Measurements from ENCODE around the gene CFAP157.

CFAP157 gene

DNA sequence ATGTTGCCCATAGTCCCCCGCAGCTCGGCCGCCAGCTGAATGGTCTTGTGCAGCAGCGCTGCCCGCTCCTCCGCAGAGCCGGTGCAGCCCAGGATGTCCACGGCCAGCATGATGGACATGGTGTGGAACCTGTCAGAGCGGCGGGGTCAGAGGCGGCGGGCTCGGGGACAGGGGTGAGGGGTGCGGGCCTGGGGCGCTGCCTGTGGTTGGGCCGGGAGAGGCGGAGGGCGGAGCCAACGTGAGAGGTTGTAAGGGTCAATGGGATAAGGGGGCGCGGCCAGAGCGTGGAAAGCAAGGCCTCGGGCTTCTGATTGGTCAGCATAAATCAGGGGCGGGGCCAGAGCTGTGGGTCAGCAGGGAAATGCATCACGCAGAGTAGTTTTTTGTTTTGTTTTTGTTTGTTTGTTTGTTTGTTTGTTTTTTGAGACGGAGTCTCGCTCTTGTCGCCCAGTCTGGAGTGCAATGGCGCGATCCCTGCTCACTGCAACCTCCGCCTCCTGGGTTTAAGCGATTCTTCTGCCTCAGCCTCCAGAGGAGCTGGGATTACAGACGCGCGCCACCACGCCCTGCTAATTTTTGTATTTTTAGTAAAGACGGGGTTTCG lies 35.1 kb downstream of the CFAP157 start:
- no peak overlapping the region for H3K9ac ChIP-seq (ENCODE audit: low read length)
- no peaks in the 10 kb centered on the region for H3K9me3 ChIP-seq (ENCODE audit: control insufficient read depth, insufficient read depth, low read depth, low read length)
- no peaks in the 10 kb centered on the region for H3K36me3 ChIP-seq (ENCODE audit: control insufficient read depth, insufficient read depth, low read length)
- peak overlapping the region; percentile 57 for H3K4me3 ChIP-seq (ENCODE audit: low read depth, low read length)
- H3K27me3 ChIP-seq (ENCODE audit: control insufficient read depth, insufficient read depth, low read length): peaks cover 3% of the 10 kb centered on the region; the same call in 1 of the 2 replicates
- no peak overlapping the region for H3K27ac ChIP-seq (ENCODE audit: low read depth, low read length)
- peaks cover 3% of the 10 kb centered on the region; the same call in 1 of the 2 replicates for H3K4me1 ChIP-seq (ENCODE audit: control insufficient read depth, insufficient read depth, low read length)

DNA sequence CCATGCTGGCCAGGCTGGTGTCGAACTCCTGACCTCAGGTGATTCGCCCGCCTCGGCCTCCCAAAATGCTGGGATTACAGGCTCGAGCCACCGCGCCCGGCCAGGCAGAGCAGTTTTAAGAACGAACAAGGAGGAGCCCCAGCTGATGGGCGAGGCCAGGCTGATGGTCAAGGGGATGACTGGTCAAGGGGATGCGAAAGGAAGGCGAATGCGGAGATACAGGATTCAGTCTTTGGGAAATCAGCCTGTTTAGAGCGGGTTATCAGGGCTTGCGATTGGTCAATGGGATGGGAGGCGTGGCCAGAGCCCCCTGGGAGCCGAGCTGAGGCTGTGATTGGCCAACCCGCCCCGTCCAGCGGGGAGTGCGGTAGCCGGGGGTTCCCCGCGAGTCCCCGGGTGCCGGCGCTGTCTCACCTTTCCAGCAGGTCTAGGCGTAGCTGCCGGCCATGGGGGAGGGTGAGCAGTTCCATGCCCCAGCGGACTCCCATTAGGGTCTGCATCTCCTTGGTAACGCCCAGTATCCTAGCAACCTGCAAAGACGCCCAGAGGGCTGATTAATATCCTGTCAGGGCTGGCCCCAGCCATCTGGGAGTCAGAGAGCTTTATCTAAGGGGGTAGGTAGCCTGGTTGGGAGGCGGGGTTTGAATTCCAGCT lies 35.8 kb downstream of the CFAP157 start:
- H3K27me3 ChIP-seq (ENCODE audit: control insufficient read depth, insufficient read depth, low read length): peaks cover 3% of the 10 kb centered on the region; the same call in 1 of the 2 replicates
- H3K36me3 ChIP-seq (ENCODE audit: control insufficient read depth, insufficient read depth, low read length): no peaks in the 10 kb centered on the region
- H3K27ac ChIP-seq (ENCODE audit: low read depth, low read length): no peak overlapping the region
- peak overlapping the region; percentile 57 for H3K4me3 ChIP-seq (ENCODE audit: low read depth, low read length)
- H3K4me1 ChIP-seq (ENCODE audit: control insufficient read depth, insufficient read depth, low read length): peaks cover 3% of the 10 kb centered on the region; the same call in 1 of the 2 replicates
- no peak overlapping the region for H3K9ac ChIP-seq (ENCODE audit: low read length)
- H3K9me3 ChIP-seq (ENCODE audit: control insufficient read depth, insufficient read depth, low read depth, low read length): no peaks in the 10 kb centered on the region

DNA sequence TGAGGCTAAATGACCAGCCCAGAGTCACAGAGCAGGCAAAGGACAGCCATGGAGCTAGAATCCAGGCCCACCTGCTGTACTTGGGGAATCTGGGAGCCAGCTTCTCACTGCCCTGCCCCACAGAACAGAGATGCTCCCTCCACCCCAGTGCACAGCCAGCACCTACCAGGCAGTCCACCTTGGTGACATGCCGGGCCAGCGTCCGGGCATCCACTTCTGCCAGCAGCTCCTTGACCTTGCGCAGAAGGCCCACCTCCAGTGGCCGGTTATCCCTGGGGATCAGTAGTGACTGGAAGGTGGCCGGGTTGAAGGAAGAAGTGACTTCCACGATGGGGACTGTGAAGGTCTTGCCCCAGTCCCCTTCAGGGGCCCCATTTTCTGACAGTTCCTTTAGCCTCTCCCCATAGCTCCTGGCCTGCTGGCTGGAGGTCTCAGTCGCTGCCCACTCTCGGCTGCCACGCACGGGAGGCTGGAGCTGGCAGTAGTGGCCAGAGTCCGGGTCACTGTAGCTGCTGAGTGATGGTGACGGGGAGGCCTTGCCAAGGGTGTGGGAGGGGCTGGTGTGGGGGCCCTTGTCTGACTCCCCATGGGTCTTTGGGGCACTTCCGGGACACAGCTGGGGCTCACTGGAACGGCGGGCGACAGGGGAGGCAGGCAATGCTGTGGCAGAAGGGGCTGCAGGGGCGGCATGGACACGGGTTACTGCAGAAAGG lies 37.8 kb downstream of the CFAP157 start:
- peaks cover 5% of the 10 kb centered on the region for H3K36me3 ChIP-seq (ENCODE audit: control insufficient read depth, insufficient read depth, low read length)
- no peak overlapping the region for H3K27ac ChIP-seq (ENCODE audit: low read depth, low read length)
- H3K9ac ChIP-seq (ENCODE audit: low read length): no peak overlapping the region
- no peaks in the 10 kb centered on the region for H3K9me3 ChIP-seq (ENCODE audit: control insufficient read depth, insufficient read depth, low read depth, low read length)
- no peak overlapping the region for H3K4me3 ChIP-seq (ENCODE audit: low read depth, low read length)
- H3K27me3 ChIP-seq (ENCODE audit: control insufficient read depth, insufficient read depth, low read length): peaks cover 3% of the 10 kb centered on the region; the same call in 1 of the 2 replicates
- peaks cover 3% of the 10 kb centered on the region; the same call in 1 of the 2 replicates for H3K4me1 ChIP-seq (ENCODE audit: control insufficient read depth, insufficient read depth, low read length)

DNA sequence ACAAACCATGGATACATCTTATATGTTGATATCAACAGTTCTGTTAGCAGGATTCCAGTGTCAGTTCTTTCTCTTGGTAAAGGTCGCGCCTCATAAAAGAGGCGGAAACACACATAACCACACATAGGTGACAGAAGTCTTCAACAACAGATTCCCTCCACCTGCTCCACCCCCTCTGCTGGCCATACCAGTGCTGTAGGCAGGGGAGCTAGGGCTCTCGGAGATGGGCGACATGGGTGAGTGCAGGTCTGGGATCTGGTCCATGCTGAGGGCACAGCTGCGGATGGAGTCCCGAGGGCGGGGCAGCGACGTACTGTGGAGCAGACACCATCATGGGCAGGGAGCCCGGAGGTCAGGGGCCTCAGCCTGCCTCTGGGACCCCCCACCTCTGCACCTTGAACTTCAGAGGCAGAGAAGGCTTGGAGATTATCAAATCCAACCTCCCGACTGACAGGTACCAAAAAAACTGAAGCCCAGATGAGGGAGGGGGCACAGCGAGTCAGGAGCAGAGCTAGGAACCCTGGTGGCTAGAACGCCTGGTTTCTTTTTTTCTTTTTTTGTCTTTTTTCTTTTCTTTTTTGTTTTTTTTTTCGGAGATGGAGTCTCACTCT lies 40.3 kb downstream of the CFAP157 start:
- Histone ChIP-seq H3K4me1 (ENCODE audit: control insufficient read depth, insufficient read depth, low read length) (no peaks in the 10 kb centered on the region), H3K27ac (ENCODE audit: low read depth, low read length) (no peak overlapping the region), H3K4me3 (ENCODE audit: low read depth, low read length) (no peak overlapping the region), H3K9me3 (ENCODE audit: control insufficient read depth, insufficient read depth, low read depth, low read length) (no peaks in the 10 kb centered on the region), H3K27me3 (ENCODE audit: control insufficient read depth, insufficient read depth, low read length) (peaks cover 6% of the 10 kb centered on the region), H3K36me3 (ENCODE audit: control insufficient read depth, insufficient read depth, low read length) (peaks cover 5% of the 10 kb centered on the region), H3K9ac (ENCODE audit: low read length) (no peak overlapping the region)

DNA sequence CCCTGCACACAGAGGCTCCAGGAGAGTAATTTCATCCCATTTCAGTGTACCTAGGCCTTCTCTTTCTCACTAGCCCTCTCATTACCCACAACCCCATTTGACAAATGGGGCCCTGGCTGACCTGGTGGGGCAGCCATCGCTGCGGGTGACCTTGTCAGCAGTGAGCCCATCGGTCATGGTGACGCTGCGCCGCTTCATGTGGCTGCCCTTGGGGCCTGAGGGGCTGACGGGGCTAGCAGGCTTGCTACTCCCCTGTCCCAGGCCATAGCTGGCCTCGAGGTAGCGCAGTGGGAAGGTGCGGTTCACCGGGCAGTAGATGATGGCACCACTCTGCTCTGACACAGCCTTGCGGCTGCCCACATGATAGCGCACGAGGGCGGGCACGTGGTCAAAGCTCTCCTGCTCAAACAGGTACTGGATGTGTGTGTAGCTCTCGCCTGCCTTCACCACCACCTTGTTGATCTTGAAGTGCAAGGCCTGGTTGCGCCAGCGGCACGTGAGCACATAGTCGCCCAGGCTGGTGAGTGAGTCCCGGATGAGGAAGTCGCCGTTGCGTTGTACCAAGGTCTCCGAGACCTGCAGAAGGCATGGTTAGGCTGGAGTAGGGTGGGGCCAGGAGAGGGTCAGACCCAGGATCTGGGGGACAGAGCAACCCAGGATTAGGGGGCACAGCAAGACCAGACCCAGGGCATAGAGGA lies 42.5 kb downstream of the CFAP157 start:
- H3K4me3 ChIP-seq (ENCODE audit: low read depth, low read length): no peak overlapping the region
- H3K9me3 ChIP-seq (ENCODE audit: control insufficient read depth, insufficient read depth, low read depth, low read length): no peaks in the 10 kb centered on the region
- H3K27me3 ChIP-seq (ENCODE audit: control insufficient read depth, insufficient read depth, low read length): peaks cover 27% of the 10 kb centered on the region
- H3K36me3 ChIP-seq (ENCODE audit: control insufficient read depth, insufficient read depth, low read length): peaks cover 5% of the 10 kb centered on the region
- no peaks in the 10 kb centered on the region for H3K4me1 ChIP-seq (ENCODE audit: control insufficient read depth, insufficient read depth, low read length)
- H3K27ac ChIP-seq (ENCODE audit: low read depth, low read length): no peak overlapping the region
- H3K9ac ChIP-seq (ENCODE audit: low read length): no peak overlapping the region

DNA sequence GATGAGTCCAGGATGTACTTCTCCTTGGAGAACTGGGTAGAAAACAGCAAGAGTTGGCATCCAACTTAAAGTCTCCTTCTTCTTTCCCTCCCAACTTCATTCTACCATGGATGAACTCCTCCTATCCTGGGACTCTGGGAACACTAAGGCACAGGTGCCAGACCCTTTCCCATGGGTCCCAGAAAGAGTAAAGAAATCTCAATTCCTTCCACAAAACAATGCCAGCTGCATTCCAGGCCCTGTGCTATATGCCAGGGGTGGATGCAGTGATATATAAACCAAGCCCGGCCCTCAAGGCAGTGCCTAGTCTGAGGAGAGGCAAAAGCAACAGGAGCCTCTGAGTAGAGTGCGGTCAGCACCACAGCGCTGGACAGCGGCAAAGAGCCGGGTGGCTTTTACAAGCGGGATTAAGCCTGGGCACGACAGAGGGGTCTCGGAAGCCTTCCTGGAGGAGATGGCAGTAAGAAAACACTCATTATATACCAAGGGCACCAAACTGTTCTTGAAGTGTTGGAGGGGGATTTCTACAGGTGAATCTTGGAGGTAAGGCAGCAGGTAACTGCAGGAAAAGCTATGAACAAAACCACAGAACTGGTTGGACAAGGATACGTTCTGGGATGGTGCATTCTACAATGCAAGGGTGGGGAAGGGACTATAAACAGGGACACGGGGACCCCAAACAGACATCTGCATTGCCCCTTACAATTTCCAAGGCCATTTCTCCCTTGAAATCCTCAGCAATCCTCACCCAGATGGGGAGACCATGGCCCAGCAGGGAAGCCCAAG lies 44.7 kb downstream of the CFAP157 start:
- Histone ChIP-seq H3K4me3 (ENCODE audit: low read depth, low read length) (no peak overlapping the region), H3K27me3 (ENCODE audit: control insufficient read depth, insufficient read depth, low read length) (peaks cover 47% of the 10 kb centered on the region), H3K9ac (ENCODE audit: low read length) (no peak overlapping the region), H3K27ac (ENCODE audit: low read depth, low read length) (no peak overlapping the region), H3K9me3 (ENCODE audit: control insufficient read depth, insufficient read depth, low read depth, low read length) (no peaks in the 10 kb centered on the region), H3K4me1 (ENCODE audit: control insufficient read depth, insufficient read depth, low read length) (peaks cover 5% of the 10 kb centered on the region; the same call in 1 of the 2 replicates), H3K36me3 (ENCODE audit: control insufficient read depth, insufficient read depth, low read length) (peaks cover 5% of the 10 kb centered on the region)

DNA sequence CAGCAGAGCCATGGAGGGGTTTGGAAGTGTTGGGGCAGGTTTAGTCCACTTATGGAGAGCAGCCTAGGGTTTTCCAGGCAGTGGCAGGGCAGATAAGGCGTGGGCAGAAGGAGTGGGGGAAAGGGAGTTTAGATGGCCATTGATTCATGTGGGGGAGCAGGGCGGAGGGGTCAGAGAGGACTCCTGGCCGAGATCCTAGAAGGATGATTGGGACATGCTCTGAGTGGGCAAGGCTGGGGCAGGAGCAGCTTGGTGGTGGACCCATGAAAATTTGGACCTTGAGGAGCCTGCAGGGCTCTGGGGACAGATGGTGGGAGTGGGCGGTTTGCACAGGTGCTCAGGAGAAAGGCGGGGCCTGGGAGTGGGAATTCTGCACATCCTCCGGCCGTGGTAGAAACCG lies 46.4 kb downstream of the CFAP157 start:
- H3K4me3 ChIP-seq (ENCODE audit: low read depth, low read length): no peak overlapping the region
- H3K27me3 ChIP-seq (ENCODE audit: control insufficient read depth, insufficient read depth, low read length): peaks cover 52% of the 10 kb centered on the region
- H3K36me3 ChIP-seq (ENCODE audit: control insufficient read depth, insufficient read depth, low read length): peaks cover 5% of the 10 kb centered on the region
- no peaks in the 10 kb centered on the region for H3K9me3 ChIP-seq (ENCODE audit: control insufficient read depth, insufficient read depth, low read depth, low read length)
- peaks cover 5% of the 10 kb centered on the region; the same call in 1 of the 2 replicates for H3K4me1 ChIP-seq (ENCODE audit: control insufficient read depth, insufficient read depth, low read length)
- H3K27ac ChIP-seq (ENCODE audit: low read depth, low read length): no peak overlapping the region
- no peak overlapping the region for H3K9ac ChIP-seq (ENCODE audit: low read length)

DNA sequence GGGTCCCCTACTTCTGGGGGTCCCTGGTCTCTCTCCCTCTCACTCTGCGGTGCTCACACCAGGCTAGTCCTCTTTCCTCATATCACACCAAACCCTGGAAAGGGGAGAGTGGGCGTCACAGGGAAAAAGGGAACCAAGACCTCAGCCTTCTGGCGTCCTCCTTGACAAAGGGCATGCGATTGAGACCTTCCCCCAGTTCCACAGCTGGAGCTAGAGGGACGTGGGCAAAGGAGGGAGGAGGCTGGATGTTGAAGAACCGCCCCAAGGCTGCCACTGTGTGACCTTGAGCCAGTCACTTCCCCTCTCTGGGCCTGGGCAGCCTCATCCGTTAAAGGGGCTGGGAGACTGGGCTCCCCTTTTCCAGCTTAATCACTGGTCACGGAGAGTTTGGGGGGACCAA lies 46.8 kb downstream of the CFAP157 start:
- peaks cover 5% of the 10 kb centered on the region; the same call in 1 of the 2 replicates for H3K4me1 ChIP-seq (ENCODE audit: control insufficient read depth, insufficient read depth, low read length)
- H3K27ac ChIP-seq (ENCODE audit: low read depth, low read length): no peak overlapping the region
- peaks cover 52% of the 10 kb centered on the region for H3K27me3 ChIP-seq (ENCODE audit: control insufficient read depth, insufficient read depth, low read length)
- no peak overlapping the region for H3K4me3 ChIP-seq (ENCODE audit: low read depth, low read length)
- no peaks in the 10 kb centered on the region for H3K9me3 ChIP-seq (ENCODE audit: control insufficient read depth, insufficient read depth, low read depth, low read length)
- no peak overlapping the region for H3K9ac ChIP-seq (ENCODE audit: low read length)
- H3K36me3 ChIP-seq (ENCODE audit: control insufficient read depth, insufficient read depth, low read length): peaks cover 5% of the 10 kb centered on the region

DNA sequence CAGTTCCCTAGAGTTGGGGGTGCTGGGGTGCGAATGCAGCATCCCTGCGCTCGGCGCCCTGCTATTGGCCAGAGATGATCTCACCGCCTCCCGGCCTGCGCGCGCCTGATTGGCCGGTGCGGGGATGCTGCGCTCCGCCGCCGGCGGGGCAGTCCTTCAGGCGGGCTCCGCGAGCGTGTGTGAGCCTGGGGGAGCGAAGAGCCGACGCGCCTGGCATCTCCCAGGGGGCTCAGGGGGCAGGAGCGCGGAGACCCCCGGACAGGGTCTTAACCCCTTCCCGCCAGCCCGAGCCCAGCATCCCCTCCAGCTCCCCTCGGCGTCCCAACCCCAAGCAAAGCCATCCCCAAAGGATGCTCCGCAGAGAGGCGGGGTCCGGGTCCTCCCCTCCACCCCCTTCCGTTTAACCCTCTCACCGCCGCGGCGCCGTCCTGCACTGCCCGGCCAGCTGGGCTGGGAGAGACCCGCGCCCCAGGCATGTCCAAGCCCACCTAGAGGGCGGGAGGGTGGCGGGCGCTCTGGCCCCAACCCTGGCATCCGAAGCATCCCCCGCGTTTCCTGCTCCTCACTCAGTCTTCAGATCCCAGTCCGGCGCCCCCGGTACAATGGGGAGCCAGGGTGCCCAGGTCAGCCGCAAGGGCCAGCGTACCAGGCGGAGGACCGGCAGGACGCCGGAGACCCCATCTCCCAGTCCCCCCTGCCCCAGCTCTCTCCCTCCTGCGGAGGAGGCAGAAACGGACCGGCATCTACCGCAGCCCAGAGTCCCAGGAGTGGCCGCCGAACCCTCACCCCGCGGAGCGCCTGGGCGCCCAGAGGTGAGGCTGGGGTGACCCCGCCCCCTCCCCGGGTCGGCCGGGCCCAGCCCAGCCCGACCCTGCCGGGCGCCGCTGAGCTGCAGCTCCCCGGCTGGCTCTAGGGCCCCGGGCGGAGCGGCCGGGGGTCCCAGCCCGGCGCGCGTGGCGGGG lies 47.6 kb downstream of the CFAP157 start:
- H3K4me1 ChIP-seq (ENCODE audit: control insufficient read depth, insufficient read depth, low read length): peaks cover 5% of the 10 kb centered on the region; the same call in 1 of the 2 replicates
- H3K36me3 ChIP-seq (ENCODE audit: control insufficient read depth, insufficient read depth, low read length): peaks cover 1% of the 10 kb centered on the region; the same call in 1 of the 2 replicates
- no peak overlapping the region for H3K27ac ChIP-seq (ENCODE audit: low read depth, low read length)
- H3K9ac ChIP-seq (ENCODE audit: low read length): peak overlapping the region; percentile 37
- H3K9me3 ChIP-seq (ENCODE audit: control insufficient read depth, insufficient read depth, low read depth, low read length): no peaks in the 10 kb centered on the region
- H3K4me3 ChIP-seq (ENCODE audit: low read depth, low read length): peak overlapping the region; percentile 81
- H3K27me3 ChIP-seq (ENCODE audit: control insufficient read depth, insufficient read depth, low read length): peaks cover 52% of the 10 kb centered on the region

Data from HUES6 (cell line).